Measurements from ENCODE around the gene FRMD6.

DNA sequence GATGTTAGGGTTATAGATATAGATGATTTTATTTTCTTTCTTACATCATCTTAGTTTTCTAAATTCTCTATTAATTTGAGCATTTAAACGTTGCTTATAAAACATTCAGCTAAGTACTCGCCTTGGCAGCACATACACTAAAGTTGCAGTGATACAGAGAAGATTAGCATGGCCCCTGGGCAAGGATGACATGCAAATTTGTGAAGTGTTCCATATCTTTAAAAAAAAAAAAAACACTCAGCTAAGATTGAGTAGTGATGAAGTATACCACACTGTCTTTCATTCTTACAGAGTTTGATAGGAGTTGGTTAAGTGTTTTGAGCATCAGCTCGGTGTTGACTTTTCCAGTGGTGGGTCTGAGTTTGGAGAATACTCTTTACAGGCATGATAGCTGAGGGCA is 72.3 kb downstream of the FRMD6 start:
- TF ChIP-seq, protein P1, sequence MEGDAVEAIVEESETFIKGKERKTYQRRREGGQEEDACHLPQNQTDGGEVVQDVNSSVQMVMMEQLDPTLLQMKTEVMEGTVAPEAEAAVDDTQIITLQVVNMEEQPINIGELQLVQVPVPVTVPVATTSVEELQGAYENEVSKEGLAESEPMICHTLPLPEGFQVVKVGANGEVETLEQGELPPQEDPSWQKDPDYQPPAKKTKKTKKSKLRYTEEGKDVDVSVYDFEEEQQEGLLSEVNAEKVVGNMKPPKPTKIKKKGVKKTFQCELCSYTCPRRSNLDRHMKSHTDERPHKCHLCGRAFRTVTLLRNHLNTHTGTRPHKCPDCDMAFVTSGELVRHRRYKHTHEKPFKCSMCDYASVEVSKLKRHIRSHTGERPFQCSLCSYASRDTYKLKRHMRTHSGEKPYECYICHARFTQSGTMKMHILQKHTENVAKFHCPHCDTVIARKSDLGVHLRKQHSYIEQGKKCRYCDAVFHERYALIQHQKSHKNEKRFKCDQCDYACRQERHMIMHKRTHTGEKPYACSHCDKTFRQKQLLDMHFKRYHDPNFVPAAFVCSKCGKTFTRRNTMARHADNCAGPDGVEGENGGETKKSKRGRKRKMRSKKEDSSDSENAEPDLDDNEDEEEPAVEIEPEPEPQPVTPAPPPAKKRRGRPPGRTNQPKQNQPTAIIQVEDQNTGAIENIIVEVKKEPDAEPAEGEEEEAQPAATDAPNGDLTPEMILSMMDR (IDR thresholded peaks at IDR 0.05), result no peak
- TF ChIP-seq POLR2A (IDR thresholded peaks at IDR 0.05) (no peak), POLR2AphosphoS5 (IDR thresholded peaks at IDR 0.05) (no peak)
